D721Med (cell line): ENCODE measurements around the gene LRG1.

Experiments
- DNase-seq: peaks from one replicate; pipeline ENCODE4 v3.0.0; 2011; ENCODE audit warnings: low spot score; ENCODE audit not compliant: insufficient read length
- FAIRE-seq: peaks from 2 replicates; lab custom pipeline; 2011; peaks lifted over from hg19 to GRCh38; lab: Jason Lieb, UNC
- CTCF ChIP-seq: IDR thresholded peaks from 2 replicates; pipeline ENCODE4 v1.5.1; 2012; ENCODE audit warnings: mild to moderate bottlenecking, control low read depth; ENCODE audit not compliant: insufficient read depth; ENCODE audit errors: missing control alignments

Gene LRG1

DNA sequence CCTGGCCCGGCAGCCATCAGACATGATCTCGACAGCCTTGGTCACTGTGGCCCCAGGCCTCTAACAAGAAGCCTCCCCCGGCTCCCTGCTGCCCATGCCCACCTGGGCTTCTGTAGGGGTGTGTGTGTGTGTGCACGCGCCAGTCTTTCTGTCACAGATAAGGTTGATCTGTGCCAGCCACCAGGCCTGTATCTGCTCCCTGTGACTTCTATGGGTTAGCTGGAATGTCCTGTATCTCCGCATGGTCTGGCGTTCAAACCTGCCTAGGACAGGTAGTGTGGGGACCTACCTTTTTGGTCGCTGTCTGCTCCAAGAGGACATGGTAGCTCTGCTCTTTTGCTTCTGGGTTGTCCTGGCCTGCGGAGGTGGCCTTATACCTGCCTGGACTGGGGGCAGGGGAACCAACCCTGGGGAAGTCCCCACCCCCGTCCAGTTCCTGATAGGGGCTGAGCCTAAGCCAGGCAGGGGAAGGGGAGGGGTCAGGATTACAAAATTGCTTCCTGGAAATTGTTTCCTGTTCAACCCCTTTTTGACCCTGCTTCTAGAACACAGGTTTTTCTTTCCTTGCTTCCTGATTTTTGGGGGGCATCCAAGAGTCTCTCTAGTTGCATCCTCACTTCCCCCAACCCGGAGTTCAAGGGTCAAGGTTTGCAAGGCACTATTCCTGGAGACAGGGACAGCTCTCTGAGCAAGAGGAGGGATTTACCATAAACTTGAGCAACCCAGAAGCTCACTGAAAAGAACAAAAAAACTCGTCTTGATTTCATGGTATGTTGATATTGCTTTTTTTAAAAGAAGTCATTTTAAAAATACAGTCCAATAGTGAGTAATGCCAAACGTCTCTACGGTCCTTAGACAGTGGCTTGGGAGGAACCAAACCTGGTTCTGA lies at the start of gene LRG1:
Gene LRG1 (minus strand): TSS at position 344 of the 889 bp plus-strand sequence. CDS start 23 bp downstream, at position 321.
- DNase-seq = no peak
- FAIRE-seq = no peak
- no peak for TF ChIP-seq CTCF

DNA sequence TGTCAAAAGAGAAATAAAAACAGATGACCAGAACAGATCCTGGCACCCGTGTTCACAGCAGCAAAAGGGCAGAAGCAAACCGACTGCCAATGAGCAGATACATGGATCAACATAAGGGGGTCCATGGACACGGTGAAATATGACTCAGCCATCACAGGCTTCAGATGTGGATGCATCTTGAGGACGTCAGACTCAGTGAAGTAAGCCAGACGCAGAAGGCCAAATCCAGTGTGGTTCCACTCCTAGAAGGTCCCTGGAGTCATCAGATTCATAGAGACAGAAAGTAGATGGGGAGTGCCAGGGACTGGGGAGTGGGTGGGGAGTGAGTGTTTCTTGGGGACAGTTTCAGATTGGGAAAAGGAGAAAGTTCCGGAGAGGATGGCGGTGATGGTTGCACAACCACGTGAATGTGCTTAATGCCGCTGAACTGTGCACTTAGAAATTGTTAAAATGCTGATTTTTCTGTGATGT lies 48.5 kb upstream of the LRG1 start:
- FAIRE-seq = no peak
- no peak for DNase-seq
- no peak for TF ChIP-seq CTCF

GRCh38 chr19:4587527-4587926 lies 47.7 kb upstream of the LRG1 start:
- TF ChIP-seq CTCF = no peak
- no peak for FAIRE-seq

DNA sequence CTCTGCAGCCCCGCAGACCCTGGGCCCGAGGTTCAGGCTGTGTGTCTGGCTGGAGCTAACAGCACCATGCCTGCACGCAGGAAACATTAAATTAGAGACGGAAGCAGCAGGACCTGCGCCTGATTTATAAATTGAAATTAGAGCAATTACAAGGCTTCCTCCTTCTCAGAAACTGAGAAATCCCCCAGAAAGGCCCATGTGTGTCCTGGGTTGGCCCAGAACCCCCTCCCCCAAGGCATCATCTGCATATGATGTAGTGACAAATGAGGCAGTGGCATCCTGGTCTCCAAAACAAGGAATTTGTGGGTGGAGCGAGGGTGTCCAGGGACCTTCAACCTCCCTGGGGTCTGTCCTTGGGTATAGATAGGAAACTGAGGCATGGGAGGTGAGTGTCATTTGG lies 46.9 kb upstream of the LRG1 start:
- DNase-seq (no peak), FAIRE-seq (no peak)

More at GRCh38 chr19:4587527-4587926, 47.7 kb upstream of the LRG1 start:
- no peak for DNase-seq

GRCh38 chr19:4586245-4586644 lies 46.4 kb upstream of the LRG1 start:
- DNase-seq (no peak), FAIRE-seq (no peak)
- no peak for TF ChIP-seq CTCF

More for the DNA sequence above, 46.9 kb upstream of the LRG1 start:
- no peak for TF ChIP-seq CTCF

GRCh38 chr19:4585556-4585955 lies 45.7 kb upstream of the LRG1 start:
- DNase-seq (no peak), FAIRE-seq (no peak)
- TF ChIP-seq CTCF = no peak

DNA sequence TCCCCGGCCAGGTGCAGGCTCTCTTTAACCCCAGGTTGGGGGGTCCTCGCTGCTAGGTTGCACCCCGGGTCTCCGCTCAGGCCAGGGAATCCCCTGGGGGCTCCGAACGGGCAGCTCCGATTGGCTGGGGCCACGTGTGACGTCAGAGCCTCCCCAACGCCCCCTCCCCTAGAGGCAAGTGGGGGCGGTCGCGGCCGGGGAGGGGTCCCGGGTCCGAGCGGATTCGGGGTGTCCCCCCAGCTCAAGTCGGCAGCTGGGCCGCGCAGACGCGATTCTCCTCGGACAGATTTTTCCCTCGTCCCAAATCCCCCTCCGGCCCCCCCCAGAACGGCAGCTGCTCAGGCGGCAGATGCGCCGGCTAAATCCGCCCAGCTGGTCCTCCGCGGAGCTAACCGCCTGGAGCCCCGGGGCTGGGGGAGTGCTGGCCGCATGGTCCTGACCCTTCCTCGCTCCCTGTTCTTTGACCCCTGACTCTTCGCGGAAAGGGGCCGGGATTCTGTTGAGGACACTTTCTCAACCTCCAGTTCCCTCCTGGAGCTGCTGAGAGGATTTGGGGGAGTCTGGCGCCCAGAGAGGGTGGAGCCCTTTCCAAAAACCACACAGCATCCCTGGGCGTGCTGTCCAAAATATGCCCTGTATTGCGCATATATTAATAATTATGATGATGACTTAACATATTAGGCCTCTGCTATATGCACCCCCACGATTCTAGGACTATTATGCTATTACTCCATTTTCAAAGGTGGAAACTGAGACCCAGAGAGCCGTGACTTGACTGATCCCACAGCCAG lies 45.0 kb upstream of the LRG1 start:
- FAIRE-seq = no peak
- peak; percentile 96 for DNase-seq
- no peak for TF ChIP-seq CTCF
